H1 (cell line): ENCODE results near the gene SEL1L3. TPM values are rescaled to one million over a fixed set of nuclear protein-coding genes. Genes with fewer than 3 reads are reported as not detected.

Experiments used
- CTCF ChIA-PET: fragments of 300-600 bp; sonication (Branson Sonifier 250); formaldehyde crosslinking; loops from one replicate; lab custom pipeline; 2021; ENCODE audit not compliant: partially characterized antibody; lab: Charles Lee
- POLR2A ChIA-PET: fragments of 300-600 bp; sonication (Branson Sonifier 250); formaldehyde crosslinking; loops from one replicate; lab custom pipeline; 2021; ENCODE audit warnings: inconsistent platforms; ENCODE audit not compliant: partially characterized antibody; lab: Charles Lee
- DNase-seq, 2 experiments: peaks; one replicate each; pipeline versions ENCODE4 v3.0.0 to v3.0.0-alpha.2; 2010 to 2022; ENCODE audit warnings: low spot score in 2 of 2, low read depth in 1 of 2, mixed read lengths in 1 of 2
- FAIRE-seq: peaks from 2 replicates; lab custom pipeline; 2011; peaks lifted over from hg19 to GRCh38; lab: Jason Lieb, UNC
- H2AFZ ChIP-seq: 2 replicates; pipeline ENCODE4 v1.8.1; 2012; ENCODE audit warnings: low read length, inconsistent platforms
- H2AK5ac ChIP-seq: 2 replicates; pipeline ENCODE4 v1.6.1; 2013; ENCODE audit warnings: low read depth, low read length
- H2BK120ac ChIP-seq: replicated peaks from 2 replicates; pipeline ENCODE3; 2013; ENCODE audit warnings: low read depth, low read length, inconsistent platforms
- H2BK12ac ChIP-seq: 2 replicates; pipeline ENCODE4 v1.6.1; 2013; ENCODE audit warnings: low read depth, low read length
- H2BK15ac ChIP-seq: 2 replicates; pipeline ENCODE4 v1.6.1; 2013; ENCODE audit warnings: low read length
- H2BK20ac ChIP-seq: 2 replicates; pipeline ENCODE4 v1.6.1; 2013; ENCODE audit warnings: low read length
- H2BK5ac ChIP-seq: 2 replicates; pipeline ENCODE4 v1.6.1; 2013; ENCODE audit warnings: low read depth, low read length
- H3K14ac ChIP-seq: 2 replicates; pipeline ENCODE4 v1.6.1; 2013; ENCODE audit warnings: inconsistent platforms; ENCODE audit not compliant: insufficient read length
- H3K18ac ChIP-seq: 2 replicates; pipeline ENCODE4 v1.6.1; 2013; ENCODE audit warnings: low read length; ENCODE audit errors: extremely low read depth
- H3K23ac ChIP-seq: 2 replicates; pipeline ENCODE4 v1.6.1; 2013; ENCODE audit warnings: inconsistent platforms; ENCODE audit not compliant: insufficient read length
- H3K23me2 ChIP-seq: 2 replicates; pipeline ENCODE4 v1.6.1; 2013; ENCODE audit warnings: low read depth, low read length
- H3K27ac ChIP-seq: 2 replicates; pipeline ENCODE4 v1.6.1; 2011; ENCODE audit warnings: low read depth, low read length, inconsistent platforms
- H3K27me3 ChIP-seq, 4 experiments: replicated peaks in 1 of 4; 1 replicate in 1 of 4; 2 replicates in 3 of 4; pipeline versions ENCODE4 v1.6.1 to v1.8.1; 2011 to 2013; ENCODE audit warnings: low read length in 3 of 4, mild to moderate bottlenecking in 3 of 4, inconsistent platforms in 2 of 4, mixed read lengths in 2 of 4, moderate library complexity in 1 of 4; ENCODE audit not compliant: control insufficient read depth in 3 of 4, insufficient read depth in 3 of 4; ENCODE audit errors: extremely low read depth in 1 of 4
- H3K36me3 ChIP-seq, 4 experiments: 2 replicates each; pipeline versions ENCODE4 v1.6.1 to v1.8.1; 2011 to 2013; ENCODE audit warnings: mild to moderate bottlenecking in 4 of 4, low read length in 3 of 4, moderate library complexity in 2 of 4, control low read depth in 1 of 4, inconsistent platforms in 1 of 4; ENCODE audit not compliant: insufficient read depth in 4 of 4, control insufficient read depth in 2 of 4
- H3K4ac ChIP-seq: replicated peaks from 2 replicates; pipeline ENCODE3; 2013; ENCODE audit warnings: low read length, low read depth, mixed read lengths, inconsistent platforms; ENCODE audit not compliant: insufficient read length
- H3K4me1 ChIP-seq, 4 experiments: replicated peaks in 1 of 4; 1 replicate in 1 of 4; 2 replicates in 3 of 4; pipeline versions ENCODE4 v1.6.1 to v1.8.1; 2011 to 2013; ENCODE audit warnings: low read length in 3 of 4, inconsistent platforms in 2 of 4, mixed read lengths in 1 of 4; ENCODE audit not compliant: insufficient read depth in 4 of 4, control insufficient read depth in 3 of 4
- H3K4me2 ChIP-seq, 2 experiments: 2 replicates each; pipeline versions ENCODE4 v1.6.1 to v1.8.1; 2011 to 2013; ENCODE audit warnings: low read depth in 2 of 2, low read length in 2 of 2, control low read depth in 1 of 2, inconsistent platforms in 1 of 2, mild to moderate bottlenecking in 1 of 2; ENCODE audit not compliant: insufficient read depth in 1 of 2
- H3K4me3 ChIP-seq, 4 experiments: fragments of 200-600, 300-600 bp in 1 of 4; sonication (generic), shearing (Covaris generic), sonication (Bioruptor Twin) in 1 of 4; 2 replicates each; pipeline versions ENCODE4 v1.5.1 to v1.8.1; 2011 to 2016; ENCODE audit warnings: low read length in 4 of 4, low read depth in 3 of 4, control low read depth in 2 of 4, inconsistent platforms in 2 of 4, mild to moderate bottlenecking in 2 of 4, mixed read lengths in 1 of 4, moderate library complexity in 1 of 4; ENCODE audit not compliant: insufficient read depth in 2 of 4; ENCODE audit errors: extremely low read depth in 1 of 4
- H3K56ac ChIP-seq: replicated peaks from 2 replicates; pipeline ENCODE3; 2013; ENCODE audit warnings: low read depth, mild to moderate bottlenecking, mixed read lengths, low read length, inconsistent platforms; ENCODE audit not compliant: insufficient read length
- H3K79me1 ChIP-seq: 2 replicates; pipeline ENCODE4 v1.6.1; 2013; ENCODE audit warnings: low read depth, low read length, control low read depth
- H3K79me2 ChIP-seq, 2 experiments: 2 replicates each; pipeline versions ENCODE4 v1.6.1 to v1.8.1; 2012 to 2013; ENCODE audit warnings: low read length in 2 of 2, mild to moderate bottlenecking in 2 of 2, inconsistent platforms in 1 of 2; ENCODE audit not compliant: insufficient read depth in 2 of 2, control insufficient read depth in 1 of 2
- H3K9ac ChIP-seq, 4 experiments: replicated peaks in 1 of 4; 1 replicate in 1 of 4; 2 replicates in 3 of 4; pipeline versions ENCODE4 v1.6.1 to v1.8.1; 2011 to 2013; ENCODE audit warnings: low read depth in 3 of 4, low read length in 3 of 4, control low read depth in 2 of 4, mild to moderate bottlenecking in 2 of 4, moderate library complexity in 2 of 4, inconsistent platforms in 1 of 4; ENCODE audit errors: extremely low read depth in 1 of 4
- H3K9me3 ChIP-seq, 2 experiments: 2 replicates each; pipeline versions ENCODE4 v1.6.1 to v1.8.1; 2012 to 2013; ENCODE audit warnings: mild to moderate bottlenecking in 2 of 2, moderate library complexity in 2 of 2, control low read depth in 1 of 2, inconsistent platforms in 1 of 2, low read depth in 1 of 2, low read length in 1 of 2, mixed read lengths in 1 of 2; ENCODE audit not compliant: insufficient read depth in 2 of 2
- H4K20me1 ChIP-seq, 2 experiments: replicated peaks in 1 of 2; 2 replicates each; pipeline versions ENCODE3 to v1.8.1; 2011 to 2013; ENCODE audit warnings: inconsistent platforms in 2 of 2, low read length in 2 of 2, mild to moderate bottlenecking in 1 of 2; ENCODE audit not compliant: insufficient read depth in 2 of 2, control insufficient read depth in 1 of 2
- H4K5ac ChIP-seq: 2 replicates; pipeline ENCODE4 v1.6.1; 2013; ENCODE audit warnings: low read length, low read depth, mixed read lengths, inconsistent platforms; ENCODE audit not compliant: insufficient read length
- H4K8ac ChIP-seq: 2 replicates; pipeline ENCODE4 v1.8.0; 2013; ENCODE audit warnings: mild to moderate bottlenecking, moderate library complexity, low read length, inconsistent platforms; ENCODE audit not compliant: insufficient read depth; ENCODE audit errors: extremely low read depth
- H4K91ac ChIP-seq: replicated peaks from 2 replicates; pipeline ENCODE3; 2013; ENCODE audit warnings: low read length, mixed read lengths, inconsistent platforms; ENCODE audit not compliant: insufficient read length
- ASH2L ChIP-seq: fragments of 200-600, 300-600 bp; sonication (generic); IDR thresholded peaks from one replicate; pipeline ENCODE4 v1.7.1; 2017; ENCODE audit warnings: low read length
- CBX8 ChIP-seq: fragments of 300-800, 300-1000 bp; sonication (generic); IDR thresholded peaks from 2 replicates; pipeline ENCODE4 v1.7.1; 2016; ENCODE audit warnings: low read depth, low read length, borderline replicate concordance
- CEBPB ChIP-seq: IDR thresholded peaks from 2 replicates; pipeline ENCODE4 v1.6.1; 2012; ENCODE audit warnings: low read depth, low read length
- GTF2F1 ChIP-seq: IDR thresholded peaks from 2 replicates; pipeline ENCODE4 v1.6.1; 2012; ENCODE audit warnings: low read depth, low read length, improper control_type of control experiment, borderline replicate concordance
- MAFK ChIP-seq: IDR thresholded peaks from 2 replicates; pipeline ENCODE4 v1.6.1; 2012; ENCODE audit warnings: low read depth, mild to moderate bottlenecking, improper control_type of control experiment, low read length
- POLR2A ChIP-seq, 2 experiments: IDR thresholded peaks; 1 replicate in 1 of 2; 2 replicates in 1 of 2; pipeline ENCODE4 v1.6.1; 2011; ENCODE audit warnings: low read depth in 2 of 2, low read length in 2 of 2, mild to moderate bottlenecking in 2 of 2; ENCODE audit errors: control extremely low read depth in 1 of 2
- RAD21 ChIP-seq, 2 experiments: IDR thresholded peaks in 1 of 2; conservative IDR thresholded peaks in 1 of 2; 2 replicates each; pipeline ENCODE4 v1.6.1; 2011; ENCODE audit warnings: low read depth in 2 of 2, low read length in 2 of 2, improper control_type of control experiment in 1 of 2, inconsistent platforms in 1 of 2, mild to moderate bottlenecking in 1 of 2, moderate library complexity in 1 of 2
- SAP30 ChIP-seq: fragments of 300-600 bp; sonication (generic); IDR thresholded peaks from 2 replicates; pipeline ENCODE4 v1.7.1; 2012; ENCODE audit warnings: low read length, moderate library complexity, mild to moderate bottlenecking, inconsistent platforms; ENCODE audit not compliant: insufficient read depth, insufficient replicate concordance
- TCF12 ChIP-seq: IDR thresholded peaks from 2 replicates; pipeline ENCODE4 v1.6.1; 2011; ENCODE audit warnings: low read depth, mild to moderate bottlenecking, low read length
- TEAD4 ChIP-seq: IDR thresholded peaks from 2 replicates; pipeline ENCODE4 v1.6.1; 2012; ENCODE audit warnings: low read depth, low read length, inconsistent platforms, mixed read lengths
- WGBS, 2 experiments: shearing (Covaris generic) in 1 of 2; methylation state at CpG; one replicate each; pipeline versions ENCODE4 v1.1.6 to v1.1.7; 2013 to 2015; ENCODE audit warnings: low lambda C conversion rate in 2 of 2, mixed read lengths in 2 of 2, inconsistent platforms in 1 of 2, low coverage in 1 of 2, missing lambda C conversion rate in 1 of 2; ENCODE audit not compliant: insufficient replicate concordance in 2 of 2, insufficient coverage in 1 of 2, insufficient read length in 1 of 2; ENCODE audit errors: extremely low coverage in 1 of 2, missing lambda C conversion rate in 1 of 2; 5-methylcytosine and 5-hydroxymethylcytosine counted together
- polyA plus RNA-seq, 7 experiments: library from polyadenylated mRNA; depleted of rRNA in 3 of 7; stranded (reverse) in 5 of 7; unstranded in 2 of 7; fragments of >200 nt in 5 of 7; fragments of 200-250 nt in 2 of 7; gene quantifications; 1 replicate in 5 of 7; 2 replicates in 1 of 7; 4 replicates in 1 of 7; pipeline versions ENCODE4 v1.2.1 to v1.2.3, GENCODE V29; 2011 to 2013; ENCODE audit warnings: missing spikeins in 2 of 7, mixed read lengths in 2 of 7
- total RNA-seq: library from RNA; stranded (reverse); fragmentation: NEBNext Ultra II Directional; extraction: Animal tissue kit (Norgen Biotek cat#: 25700); gene quantifications from 2 replicates; pipeline ENCODE4 v1.2.1, GENCODE V29; 2021

Gene SEL1L3
- total and polyA plus RNA-seq, 2 of the 8 experiments (the other 6 are each of a cell fraction or from before 2014, with no cell fraction given), result 18.2 to 54.0 TPM

DNA sequence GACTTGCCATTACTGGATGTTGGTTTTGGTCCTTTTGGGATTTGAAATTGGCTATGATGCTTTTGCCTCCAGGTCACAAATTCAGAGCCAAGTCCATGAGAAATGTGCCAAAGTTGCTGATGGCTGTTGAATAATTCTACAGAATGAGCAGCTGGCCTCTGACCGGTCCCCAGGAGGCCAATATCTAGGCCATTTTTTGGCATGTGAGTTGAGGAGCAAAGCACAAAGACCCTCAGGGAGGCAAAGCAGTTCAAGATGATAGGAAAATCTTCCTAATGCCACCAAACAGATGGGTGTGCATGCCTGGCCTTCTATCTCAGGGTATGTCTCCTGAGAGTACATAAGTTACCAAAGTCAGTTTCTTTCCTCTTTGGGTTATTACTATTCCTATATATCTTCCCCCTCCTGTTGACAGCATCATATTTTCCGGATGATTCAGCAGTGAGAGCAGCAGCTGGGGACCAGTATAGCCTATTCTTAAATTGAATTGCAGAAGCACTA, 44.4 kb downstream of the SEL1L3 start:
- CTCF ChIA-PET, result interaction anchor here (0.7 kb wide), 1 partner anchor 23 kb away, joined by 3 read pairs; no protein-coding TSS in a partner anchor
- Histone ChIP-seq H3K23ac (no peak overlapping the region), H3K4me1 (peaks cover 3 to 14% (median 8%) of the 10 kb centered on the region in 4 experiments; a peak in 5 of 7 replicates), H2BK12ac (no peak overlapping the region), H3K27me3 (no peaks in the 10 kb centered on the region), H4K91ac (no peak overlapping the region), H3K36me3 (peaks cover 0 to 30% (median 12%) of the 10 kb centered on the region in 4 experiments; a peak in 6 of 8 replicates), H3K4ac (no peak overlapping the region), H3K4me2 (no peak overlapping the region), H4K20me1 (no peaks in the 10 kb centered on the region), H3K79me2 (no peaks in the 10 kb centered on the region), H4K5ac (no peak overlapping the region), H3K23me2 (no peaks in the 10 kb centered on the region), H3K9me3 (no peaks in the 10 kb centered on the region), H3K18ac (no peak overlapping the region), H2BK15ac (no peak overlapping the region), H2AK5ac (no peak overlapping the region), H2BK20ac (no peak overlapping the region), H2AFZ (no peak overlapping the region), H3K9ac (no peak overlapping the region), H3K56ac (no peak overlapping the region), H3K27ac (no peak overlapping the region), H4K8ac (no peak overlapping the region), H3K14ac (no peak overlapping the region), H3K4me3 (no peak overlapping the region), H2BK5ac (no peak overlapping the region), H2BK120ac (no peak overlapping the region), H3K79me1 (no peaks in the 10 kb centered on the region)
- POLR2A ChIA-PET, result no interaction called here
- FAIRE-seq (no peak), DNase-seq (no peak)
- TF ChIP-seq CBX8 (no peak), CEBPB (no peak), GTF2F1 (no peak), SAP30 (no peak), MAFK (no peak), POLR2A (IDR thresholded peaks at IDR 0.05; ENCODE audit: control extremely low read depth in 1 of 2, low read depth in 2 of 2, low read length in 2 of 2) (no peak), TEAD4 (no peak), ASH2L (no peak), TCF12 (no peak), RAD21 (IDR thresholded peaks at IDR 0.05 in 1 of 2, conservative IDR thresholded peaks at IDR 0.05 in 1 of 2; ENCODE audit: low read depth in 2 of 2, low read length in 2 of 2) (no peak)
- 98% methylated on average over 2 of the region's 2 CpGs; no CpG with 5 or more reads in 1 of the 2 experiments for WGBS, 2 experiments
